GM23338 (cell line): Measurements from ENCODE around the gene PROX1.

Experiments
- CTCF ChIP-seq, 2 experiments: fragments of 200-600 bp in 1 of 2; sonication (generic) in 1 of 2; conservative IDR thresholded peaks; 2 replicates each; pipeline versions ENCODE4 v1.5.1 to v1.6.1; 2016 to 2017; ENCODE audit warnings: antibody characterized with exemption in 2 of 2, low read depth in 2 of 2, mild to moderate bottlenecking in 2 of 2, moderate library complexity in 1 of 2
- EZH2 ChIP-seq: fragments of 200-600 bp; sonication (generic); IDR thresholded peaks from one replicate; pipeline ENCODE4 v1.8.0; 2017; ENCODE audit warnings: antibody characterized with exemption, mild to moderate bottlenecking, low read depth; ENCODE audit not compliant: unreplicated experiment
- POLR2AphosphoS5 ChIP-seq: IDR thresholded peaks from 2 replicates; pipeline ENCODE4 v1.6.1; 2016; ENCODE audit warnings: antibody characterized with exemption, low read depth
- REST ChIP-seq: IDR thresholded peaks from one replicate; pipeline ENCODE4 v1.6.1; 2018; ENCODE audit warnings: antibody characterized with exemption; ENCODE audit not compliant: unreplicated experiment

GRCh38 chr1:214075305-214075998 lies 87.7 kb downstream of the PROX1 start:
- no peak for TF ChIP-seq CTCF (conservative IDR thresholded peaks at IDR 0.05; ENCODE audit: low read depth in 2 of 2)
- TF ChIP-seq REST = no peak
- no peak for TF ChIP-seq EZH2
- TF ChIP-seq POLR2AphosphoS5 = no peak
